GM23338 (cell line): Measurements from ENCODE around the gene HOXB3.

Experiments used
- CREB1 ChIP-seq: fragments of 250-450 bp; sonication (Bioruptor Pico); IDR thresholded peaks from 2 replicates; pipeline ENCODE4 v1.5.0; 2020; ENCODE audit warnings: low read depth, mild to moderate bottlenecking, moderate library complexity
- EZH2 ChIP-seq: fragments of 200-600 bp; sonication (generic); IDR thresholded peaks from one replicate; pipeline ENCODE4 v1.8.0; 2017; ENCODE audit warnings: antibody characterized with exemption, mild to moderate bottlenecking, low read depth; ENCODE audit not compliant: unreplicated experiment
- EZH2phosphoT487 ChIP-seq: fragments of 200-600 bp; sonication (generic); IDR thresholded peaks from one replicate; pipeline ENCODE4 v1.8.1; 2018; ENCODE audit warnings: antibody characterized with exemption; ENCODE audit not compliant: unreplicated experiment
- JUNB ChIP-seq: IDR thresholded peaks from one replicate; pipeline ENCODE4 v1.6.1; 2016; ENCODE audit warnings: antibody characterized with exemption; ENCODE audit not compliant: unreplicated experiment
- NANOG ChIP-seq: IDR thresholded peaks from 2 replicates; pipeline ENCODE4 v1.6.1; 2016; ENCODE audit warnings: antibody characterized with exemption, borderline replicate concordance
- POLR2AphosphoS5 ChIP-seq: IDR thresholded peaks from 2 replicates; pipeline ENCODE4 v1.6.1; 2016; ENCODE audit warnings: antibody characterized with exemption, low read depth
- ZNF114 ChIP-seq: fragments of 250-450 bp; sonication (Bioruptor Pico); IDR thresholded peaks from 2 replicates; pipeline ENCODE4 v1.5.0; 2020; ENCODE audit warnings: mild to moderate bottlenecking, moderate library complexity
- ZNF331 ChIP-seq: fragments of 250-450 bp; sonication (Bioruptor Pico); IDR thresholded peaks from 2 replicates; pipeline ENCODE4 v1.5.0; 2020; ENCODE audit warnings: low read depth, mild to moderate bottlenecking, moderate library complexity
- TF ChIP-seq, protein P1 (sequence below), 2 experiments: fragments of 200-600 bp in 1 of 2; sonication (generic) in 1 of 2; conservative IDR thresholded peaks; 2 replicates each; pipeline versions ENCODE4 v1.5.1 to v1.6.1; 2016 to 2017; ENCODE audit warnings: antibody characterized with exemption in 2 of 2, low read depth in 2 of 2, mild to moderate bottlenecking in 2 of 2, moderate library complexity in 1 of 2

DNA sequence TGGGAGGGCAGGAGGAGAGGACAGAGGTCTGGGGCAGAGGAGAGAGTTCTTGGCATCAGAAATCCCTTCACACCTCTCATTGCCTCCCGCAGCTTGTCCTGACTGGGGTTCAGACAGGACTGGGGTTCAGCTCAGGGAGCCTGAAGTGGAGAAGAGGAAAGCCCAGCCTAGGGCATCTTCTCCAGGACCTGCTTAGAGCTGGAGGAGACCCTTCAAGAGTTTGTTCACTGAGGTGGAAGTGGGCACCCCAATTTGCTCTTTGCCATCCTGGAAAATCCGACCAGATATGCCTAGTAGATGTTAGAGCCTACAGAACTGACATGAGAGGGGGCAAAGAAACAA lies 2.0 kb downstream of the HOXB3 start:
- TF ChIP-seq EZH2 (peak; percentile 46), POLR2AphosphoS5 (no peak), JUNB (no peak), CREB1 (CRISPR knock-in tag) (no peak), EZH2phosphoT487 (no peak), ZNF331 (CRISPR knock-in tag) (no peak), ZNF114 (CRISPR knock-in tag) (no peak), NANOG (no peak)
- TF ChIP-seq, protein P1, sequence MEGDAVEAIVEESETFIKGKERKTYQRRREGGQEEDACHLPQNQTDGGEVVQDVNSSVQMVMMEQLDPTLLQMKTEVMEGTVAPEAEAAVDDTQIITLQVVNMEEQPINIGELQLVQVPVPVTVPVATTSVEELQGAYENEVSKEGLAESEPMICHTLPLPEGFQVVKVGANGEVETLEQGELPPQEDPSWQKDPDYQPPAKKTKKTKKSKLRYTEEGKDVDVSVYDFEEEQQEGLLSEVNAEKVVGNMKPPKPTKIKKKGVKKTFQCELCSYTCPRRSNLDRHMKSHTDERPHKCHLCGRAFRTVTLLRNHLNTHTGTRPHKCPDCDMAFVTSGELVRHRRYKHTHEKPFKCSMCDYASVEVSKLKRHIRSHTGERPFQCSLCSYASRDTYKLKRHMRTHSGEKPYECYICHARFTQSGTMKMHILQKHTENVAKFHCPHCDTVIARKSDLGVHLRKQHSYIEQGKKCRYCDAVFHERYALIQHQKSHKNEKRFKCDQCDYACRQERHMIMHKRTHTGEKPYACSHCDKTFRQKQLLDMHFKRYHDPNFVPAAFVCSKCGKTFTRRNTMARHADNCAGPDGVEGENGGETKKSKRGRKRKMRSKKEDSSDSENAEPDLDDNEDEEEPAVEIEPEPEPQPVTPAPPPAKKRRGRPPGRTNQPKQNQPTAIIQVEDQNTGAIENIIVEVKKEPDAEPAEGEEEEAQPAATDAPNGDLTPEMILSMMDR (conservative IDR thresholded peaks at IDR 0.05; ENCODE audit: low read depth in 2 of 2) = no peak
